ENCODE results near the gene NFIC. TPM values are rescaled to one million over a fixed set of nuclear protein-coding genes. Genes with fewer than 3 reads are reported as not detected.

Gene NFIC
- total RNA-seq, 2 experiments from 2014 or later = 1.5 to 1.7 TPM

GRCh38 chr19:3434630-3435553, 68.5 kb downstream of the NFIC start:
- no TSS peak for BruUV-seq (replicated peaks)
- POLR2A ChIA-PET = no interaction called here
- no peak for TF ChIP-seq EZH2phosphoT487 (IDR thresholded peaks at IDR 0.05; ENCODE audit: borderline replicate concordance, low read depth, low read length)
- no peak for TF ChIP-seq CTCF (conservative IDR thresholded peaks at IDR 0.05; ENCODE audit: low read length)

GRCh38 chr19:3440082-3440481, 73.7 kb downstream of the NFIC start:
- intact Hi-C loops (cut with micrococcal nuclease; ENCODE audit: unreplicated experiment) = loop anchor here (5.0 kb wide), 1 partner anchor 113 kb away; no protein-coding TSS in a partner anchor
- Histone ChIP-seq H3K9me2 (ENCODE audit: insufficient read depth, low read length) (no peaks in the 10 kb centered on the region), H3K36me3 (ENCODE audit: insufficient read depth, low read length) (no peaks in the 10 kb centered on the region), H3K4me2 (ENCODE audit: low read length) (no peak overlapping the region), H2AFZ (ENCODE audit: low read length) (no peak overlapping the region), H3K9me3 (ENCODE audit: low read length) (no peaks in the 10 kb centered on the region), H3K4me3 (ENCODE audit: low read depth, low read length, poor library complexity, severe bottlenecking) (no peak overlapping the region), H3K79me2 (ENCODE audit: insufficient read depth, low read depth, low read length) (no peaks in the 10 kb centered on the region), H4K20me1 (ENCODE audit: insufficient read depth, low read length) (no peaks in the 10 kb centered on the region), H3K27ac (ENCODE audit: low read depth, low read length, poor library complexity, severe bottlenecking) (no peak overlapping the region), H3K4me1 (ENCODE audit: insufficient read depth, low read length, poor library complexity, severe bottlenecking) (no peaks in the 10 kb centered on the region)
- BruUV-seq (replicated peaks) = no TSS peak
- POLR2A ChIA-PET = no interaction called here
- peak; percentile 50 for DNase-seq (ENCODE audit: low spot score)
- TF ChIP-seq CTCF (conservative IDR thresholded peaks at IDR 0.05; ENCODE audit: low read length) (peak; percentile 73), EZH2phosphoT487 (IDR thresholded peaks at IDR 0.05; ENCODE audit: borderline replicate concordance, low read depth, low read length) (no peak)
- CTCF ChIA-PET (ENCODE audit: unreplicated experiment) = no interaction called here

More at GRCh38 chr19:3434630-3435553, 68.5 kb downstream of the NFIC start:
- no peaks in the 10 kb centered on the region for H3K9me2 ChIP-seq (ENCODE audit: insufficient read depth, low read length)
- no peaks in the 10 kb centered on the region for H3K9me3 ChIP-seq (ENCODE audit: low read length)
- DNase-seq (ENCODE audit: low spot score) = peak; percentile 99
- peaks cover 6% of the 10 kb centered on the region for H3K4me1 ChIP-seq (ENCODE audit: insufficient read depth, low read length, poor library complexity, severe bottlenecking)
- peak overlapping the region; percentile 54 for H3K27ac ChIP-seq (ENCODE audit: low read depth, low read length, poor library complexity, severe bottlenecking)
- intact Hi-C loops (cut with micrococcal nuclease; ENCODE audit: unreplicated experiment) = loop anchor here (1.0 to 5.0 kb wide), 2 partner anchors 128 to 159 kb away; no protein-coding TSS in a partner anchor
- no peaks in the 10 kb centered on the region for H3K36me3 ChIP-seq (ENCODE audit: insufficient read depth, low read length)
- CTCF ChIA-PET (ENCODE audit: unreplicated experiment) = no interaction called here
- peak overlapping the region; percentile 90 for H2AFZ ChIP-seq (ENCODE audit: low read length)
- H3K79me2 ChIP-seq (ENCODE audit: insufficient read depth, low read depth, low read length) = no peaks in the 10 kb centered on the region
- no peaks in the 10 kb centered on the region for H4K20me1 ChIP-seq (ENCODE audit: insufficient read depth, low read length)
- peak overlapping the region; percentile 88 for H3K4me2 ChIP-seq (ENCODE audit: low read length)
- peak overlapping the region; percentile 86 for H3K4me3 ChIP-seq (ENCODE audit: low read depth, low read length, poor library complexity, severe bottlenecking)
